CD14-positive monocyte (primary cell): Measurements from ENCODE around the gene FGF6. TPM values are rescaled to one million over a fixed set of nuclear protein-coding genes. Genes with fewer than 3 reads are reported as not detected.

ENCODE experiments used
- DNase-seq, 3 donors: peaks; one replicate each; pipeline ENCODE4 v3.0.0-alpha.2; 2011 to 2022
- H2AFZ ChIP-seq: 2 replicates; pipeline ENCODE4 v1.6.0; 2012; ENCODE audit warnings: mild to moderate bottlenecking, low read depth, low read length, inconsistent platforms; ENCODE audit not compliant: insufficient read depth, poor library complexity, severe bottlenecking
- H3K27ac ChIP-seq, 2 donors: 1 replicate in 1 of 2; 2 replicates in 1 of 2; pipeline ENCODE4 v1.5.1; 2012 to 2013; ENCODE audit warnings: low read length in 2 of 2, control low read depth in 1 of 2, inconsistent platforms in 1 of 2, low read depth in 1 of 2, mild to moderate bottlenecking in 1 of 2
- H3K27me3 ChIP-seq, 2 donors: one replicate each; pipeline versions ENCODE4 v1.6.0 to v1.6.1; 2011 to 2013; ENCODE audit warnings: low read length in 2 of 2; ENCODE audit not compliant: control insufficient read depth in 2 of 2, insufficient read depth in 2 of 2
- H3K36me3 ChIP-seq, 2 donors: replicated peaks in 1 of 2; 1 replicate in 1 of 2; 2 replicates in 1 of 2; pipeline versions ENCODE4 v1.5.1 to v1.6.1; 2012 to 2013; ENCODE audit warnings: low read length in 2 of 2, control low read depth in 1 of 2, inconsistent platforms in 1 of 2, mild to moderate bottlenecking in 1 of 2; ENCODE audit not compliant: insufficient read depth in 2 of 2, control insufficient read depth in 1 of 2
- H3K4me1 ChIP-seq, 2 donors: 1 replicate in 1 of 2; 2 replicates in 1 of 2; pipeline versions ENCODE4 v1.5.1 to v1.6.1; 2012 to 2013; ENCODE audit warnings: low read length in 2 of 2, control low read depth in 1 of 2, inconsistent platforms in 1 of 2, mild to moderate bottlenecking in 1 of 2, moderate library complexity in 1 of 2; ENCODE audit not compliant: insufficient read depth in 2 of 2, control insufficient read depth in 1 of 2
- H3K4me2 ChIP-seq: replicated peaks from 2 replicates; pipeline ENCODE3; 2012; ENCODE audit warnings: low read length, moderate library complexity, mild to moderate bottlenecking; ENCODE audit not compliant: poor library complexity, severe bottlenecking; ENCODE audit errors: extremely low read depth
- H3K4me3 ChIP-seq, 3 experiments: fragments of 200-600 bp in 1 of 3; sonication (generic) in 1 of 3; replicated peaks in 1 of 3; 1 replicate in 2 of 3; 2 replicates in 1 of 3; pipeline ENCODE4 v1.5.1; 2011 to 2013; ENCODE audit warnings: low read length in 3 of 3, mild to moderate bottlenecking in 3 of 3, control low read depth in 2 of 3, low read depth in 2 of 3, inconsistent platforms in 1 of 3, moderate library complexity in 1 of 3
- H3K79me2 ChIP-seq: 2 replicates; pipeline ENCODE4 v1.6.0; 2012; ENCODE audit warnings: mild to moderate bottlenecking, control low read depth, inconsistent platforms, low read length, moderate library complexity; ENCODE audit not compliant: insufficient read depth
- H3K9ac ChIP-seq: 2 replicates; pipeline ENCODE4 v1.6.0; 2017; ENCODE audit warnings: low read length, mild to moderate bottlenecking; ENCODE audit not compliant: insufficient read depth, poor library complexity, severe bottlenecking
- H3K9me3 ChIP-seq, 2 donors: replicated peaks in 1 of 2; 1 replicate in 1 of 2; 2 replicates in 1 of 2; pipeline versions ENCODE4 v1.5.1 to v1.6.1; 2012 to 2013; ENCODE audit warnings: low read length in 2 of 2, control low read depth in 1 of 2; ENCODE audit not compliant: control insufficient read depth in 1 of 2, insufficient read depth in 1 of 2
- H4K20me1 ChIP-seq: 2 replicates; pipeline ENCODE4 v1.6.0; 2012; ENCODE audit warnings: mild to moderate bottlenecking, low read length, control low read depth, moderate library complexity; ENCODE audit not compliant: insufficient read depth
- H3K27ac Mint-ChIP-seq, 7 donors: one replicate each; pipeline ENCODE4 v1.8.0; 2020; ENCODE audit warnings: mild to moderate bottlenecking in 7 of 7, mixed read lengths in 7 of 7, moderate library complexity in 6 of 7, inconsistent platforms in 2 of 7
- H3K27me3 Mint-ChIP-seq, 3 donors: one replicate each; pipeline ENCODE4 v1.8.0; 2021 to 2022; ENCODE audit warnings: low read depth in 3 of 3, mild to moderate bottlenecking in 3 of 3, mixed read lengths in 3 of 3, moderate library complexity in 3 of 3, inconsistent platforms in 1 of 3
- H3K36me3 Mint-ChIP-seq, 2 donors: one replicate each; pipeline ENCODE4 v1.8.0; 2020; ENCODE audit warnings: mixed read lengths in 2 of 2, inconsistent platforms in 1 of 2, mild to moderate bottlenecking in 1 of 2
- H3K4me1 Mint-ChIP-seq: one replicate; pipeline ENCODE4 v1.8.0; 2020; ENCODE audit warnings: mild to moderate bottlenecking, mixed read lengths
- H3K4me3 Mint-ChIP-seq, 2 donors: one replicate each; pipeline ENCODE4 v1.8.0; 2020; ENCODE audit warnings: mild to moderate bottlenecking in 2 of 2, mixed read lengths in 2 of 2, moderate library complexity in 1 of 2
- H3K9me3 Mint-ChIP-seq, 7 donors: one replicate each; pipeline ENCODE4 v1.8.0; 2020 to 2022; ENCODE audit warnings: mixed read lengths in 7 of 7, mild to moderate bottlenecking in 6 of 7, moderate library complexity in 6 of 7, inconsistent platforms in 2 of 7
- CTCF ChIP-seq: fragments of 200-600 bp; IDR thresholded peaks from one replicate; pipeline ENCODE4 v1.8.0; 2022; ENCODE audit warnings: antibody characterized with exemption, mild to moderate bottlenecking
- WGBS: methylation state at CpG from one replicate; pipeline ENCODE4 v1.1.5; 2013; ENCODE audit warnings: missing lambda C conversion rate; ENCODE audit not compliant: insufficient coverage; 5-methylcytosine and 5-hydroxymethylcytosine counted together
- intact Hi-C, 2 donors: fragments of 100-400 bp; cut with micrococcal nuclease; formaldehyde crosslinking; loops; one replicate each; pipeline versions ENCODE4 v1.15.0 to v1.15.1; 2023
- polyA plus RNA-seq, 3 donors: library from polyadenylated mRNA; depleted of rRNA in 1 of 3; unstranded in 2 of 3; stranded (reverse) in 1 of 3; fragments of 300-500 nt in 2 of 3; fragments of >200 nt in 1 of 3; fragmentation: Illumina TruSeq in 2 of 3; gene quantifications; 1 replicate in 2 of 3; 2 replicates in 1 of 3; pipeline ENCODE4 v1.2.3, GENCODE V29; 2012 to 2021

Gene FGF6
- polyA plus RNA-seq, 3 donors, result not detected

DNA sequence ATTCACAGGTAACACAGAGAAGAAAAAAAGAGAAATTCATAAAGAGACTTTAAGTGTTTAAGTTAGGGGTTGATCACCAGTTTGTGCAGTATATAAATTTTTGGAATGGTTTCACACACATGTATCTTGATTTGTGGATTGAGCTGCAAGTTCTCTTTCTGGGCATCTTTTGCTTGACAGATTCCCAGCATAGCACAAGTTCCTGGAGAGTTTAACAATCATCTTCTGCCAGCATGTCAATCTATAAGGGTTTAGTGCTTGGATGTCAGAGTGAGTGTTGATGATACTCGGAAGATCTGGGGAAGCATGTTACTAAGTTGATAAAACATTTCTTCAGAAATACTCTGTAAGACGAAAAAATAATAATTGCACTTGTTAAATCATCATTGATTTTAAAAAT, 43.9 kb upstream of the FGF6 start:
- Histone ChIP-seq H3K9me3 (no peaks in the 10 kb centered on the region), H3K9ac (no peak overlapping the region), H3K4me3 (no peak overlapping the region), H2AFZ (no peak overlapping the region), H3K27me3 (peaks cover 0 to 2% of the 10 kb centered on the region in 2 donors), H3K79me2 (no peaks in the 10 kb centered on the region), H3K27ac (no peak overlapping the region), H3K4me1 (peaks cover 0 to 1% of the 10 kb centered on the region in 2 donors), H4K20me1 (no peaks in the 10 kb centered on the region), H3K36me3 (peaks cover 30 to 65% of the 10 kb centered on the region in 2 donors), H3K4me2 (no peak overlapping the region)
- no peak for TF ChIP-seq CTCF
- DNase-seq, result no peak
- H3K36me3 Mint-ChIP-seq, result peaks cover 50 to 56% of the 10 kb centered on the region in 2 donors
- peaks cover 0 to 2% (median 1%) of the 10 kb centered on the region in 3 donors for H3K27me3 Mint-ChIP-seq
- intact Hi-C loops, result no loop called here
- peaks cover 3% of the 10 kb centered on the region for H3K4me1 Mint-ChIP-seq
- H3K4me3 Mint-ChIP-seq, result no peak overlapping the region
- H3K27ac Mint-ChIP-seq, result no peak overlapping the region
- WGBS, result no CpG with 5 or more reads among the region's 2 CpGs
- no peaks in the 10 kb centered on the region for H3K9me3 Mint-ChIP-seq

DNA sequence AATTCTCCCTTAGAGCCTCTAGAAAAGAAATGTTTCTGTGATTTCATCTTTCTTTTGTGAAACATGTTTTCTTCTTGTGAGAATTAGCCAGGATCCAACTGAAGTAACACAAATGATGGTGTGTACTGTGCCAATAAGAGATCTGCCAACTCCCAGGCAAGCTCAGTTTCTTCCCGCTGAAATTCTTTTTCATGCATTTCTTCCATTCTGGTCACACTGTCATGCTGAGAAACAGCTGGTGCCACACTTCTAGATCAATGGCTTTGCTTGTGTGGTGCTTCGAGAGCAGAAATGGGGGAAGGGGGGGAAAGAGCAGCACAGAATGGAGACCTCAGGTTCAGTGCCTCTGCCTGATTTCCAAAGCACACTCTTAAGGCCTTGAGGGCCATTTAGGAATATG, 41.4 kb upstream of the FGF6 start:
- Histone ChIP-seq H3K9me3 (no peaks in the 10 kb centered on the region), H3K4me1 (peaks cover 0 to 5% of the 10 kb centered on the region in 2 donors), H3K4me3 (no peak overlapping the region), H3K79me2 (no peaks in the 10 kb centered on the region), H4K20me1 (no peaks in the 10 kb centered on the region), H3K9ac (no peak overlapping the region), H3K36me3 (peaks cover 30 to 47% of the 10 kb centered on the region in 2 donors), H3K27me3 (peaks cover 2 to 9% of the 10 kb centered on the region in 2 donors), H3K4me2 (no peak overlapping the region), H2AFZ (no peak overlapping the region), H3K27ac (no peak overlapping the region)
- TF ChIP-seq CTCF, result no peak
- Mint-ChIP-seq H3K36me3 (peaks cover 39 to 46% of the 10 kb centered on the region in 2 donors), H3K27me3 (peaks cover 5 to 10% (median 6%) of the 10 kb centered on the region in 3 donors), H3K9me3 (no peaks in the 10 kb centered on the region), H3K4me3 (no peak overlapping the region), H3K4me1 (peaks cover 10% of the 10 kb centered on the region), H3K27ac (no peak overlapping the region)
- 100% methylated on average over 1 of the region's 2 CpGs for WGBS
- intact Hi-C loops, result no loop called here
- DNase-seq, result no peak
